Hepatic stellate cell (primary cell): ENCODE measurements around the gene OR5AS1.
"Not testable (repeated sequence)": the region's sequence is repeated elsewhere in the genome, so short reads cannot be mapped to it uniquely, and the experiment has no call there.

Experiments
- DNase-seq: peaks from one replicate; pipeline ENCODE4 v3.0.0; 2011; ENCODE audit warnings: low spot score

Gene OR5AS1

DNA sequence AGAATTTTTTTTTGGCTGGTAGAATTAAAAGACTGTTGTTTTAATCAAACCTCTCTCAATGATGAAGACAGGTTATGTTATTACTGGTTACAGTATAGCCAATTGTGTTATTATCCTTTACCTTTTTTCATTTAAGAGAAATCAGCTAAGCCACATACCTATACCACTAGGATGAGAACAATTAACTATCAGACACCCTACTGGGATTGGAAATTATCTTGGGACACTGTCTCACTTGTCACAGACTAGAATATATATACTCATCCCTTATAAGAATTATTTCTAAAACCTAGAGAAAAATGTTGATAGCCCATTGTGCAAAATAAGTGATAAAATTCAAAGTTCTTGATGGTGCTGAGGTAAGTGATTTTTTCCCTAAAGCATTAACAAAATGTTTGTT, at the start of gene OR5AS1:
Gene OR5AS1, plus strand, starts transcription at position 301 of the 400 bp plus-strand sequence. CDS start 2,765 bp downstream, outside the sequence.
- DNase-seq: no peak

DNA sequence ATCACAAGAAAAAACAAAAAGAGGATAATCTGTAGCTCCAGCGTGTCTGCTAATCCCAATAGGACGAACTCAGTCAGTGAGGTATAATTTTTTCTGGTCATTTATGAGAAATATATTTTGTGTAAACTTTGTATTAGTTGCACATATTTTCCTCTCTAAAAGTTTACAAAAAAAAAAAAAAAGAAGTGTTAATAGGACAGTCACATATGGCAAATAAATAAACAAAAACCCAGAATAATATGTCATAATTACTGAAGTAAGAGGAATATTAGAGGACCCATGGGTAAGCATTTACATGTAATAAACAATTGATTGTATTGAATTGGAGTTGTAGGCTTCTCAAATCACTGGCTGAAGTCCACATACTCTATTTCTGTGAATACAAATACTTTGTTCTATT, 32.9 kb upstream of the OR5AS1 start, which contains the start of gene OR5F1:
Gene OR5F1, minus strand, starts transcription at position 101 of the 400 bp plus-strand sequence. Its CDS starts 0 bp downstream, at position 101.
- no peak for DNase-seq

DNA sequence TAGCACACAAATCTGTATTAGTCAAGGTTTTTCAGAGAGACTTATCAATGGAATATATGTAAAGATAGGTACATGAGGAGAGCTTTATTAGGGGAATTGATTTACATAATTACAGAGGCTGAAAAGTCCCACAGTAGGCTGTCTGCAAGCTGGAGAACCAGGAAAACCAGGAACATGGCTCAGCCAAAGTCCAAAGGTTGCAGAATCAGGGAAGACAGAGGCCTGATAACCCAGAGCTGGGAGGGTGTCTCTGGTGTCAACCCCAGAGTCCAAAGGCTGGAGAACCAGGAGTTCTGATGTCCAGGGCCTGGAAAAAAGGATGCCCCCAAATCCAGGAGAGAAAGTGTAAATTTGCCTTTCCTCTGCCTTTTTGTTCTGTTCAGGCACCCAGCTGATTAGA, 16.7 kb upstream of the OR5AS1 start:
- DNase-seq: no peak

DNA sequence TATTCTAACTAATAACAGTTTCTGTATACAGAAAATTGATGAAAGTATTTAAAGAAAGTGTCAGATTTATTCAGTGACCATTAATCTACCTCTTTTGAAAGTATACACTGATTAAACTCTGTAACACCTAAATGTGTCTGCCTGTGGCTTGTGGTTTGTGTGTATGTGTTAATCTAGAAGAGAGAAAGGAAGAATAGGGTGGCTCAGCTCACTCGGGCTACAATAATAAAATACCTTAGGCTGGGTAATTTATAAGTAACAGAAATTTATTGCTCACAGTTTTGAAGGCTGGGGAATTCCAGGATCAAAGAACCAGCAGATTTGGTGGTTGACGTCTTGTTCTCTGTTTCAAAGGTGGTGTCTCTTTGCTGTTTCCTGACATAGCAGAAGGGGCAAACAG, 13.6 kb upstream of the OR5AS1 start:
- no peak for DNase-seq

DNA sequence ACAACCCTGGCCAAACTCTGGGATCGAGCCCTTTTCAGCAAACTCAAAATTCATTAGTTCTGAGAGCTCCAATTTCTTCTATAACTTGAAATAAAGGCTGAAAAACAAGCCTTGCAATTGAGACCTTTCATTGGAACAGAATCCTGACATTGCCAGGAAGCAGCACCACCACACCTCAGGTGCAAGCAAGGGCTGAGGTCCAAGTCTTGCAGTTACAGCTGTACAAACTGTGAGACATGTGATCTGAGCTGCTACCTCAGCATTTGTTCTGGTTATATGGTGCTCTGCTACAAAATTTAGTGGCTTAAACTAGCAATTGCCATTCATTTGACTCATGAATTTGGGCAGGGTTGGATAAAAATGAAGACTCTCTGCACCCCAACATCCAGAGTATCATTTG, 18.1 kb downstream of the OR5AS1 start:
- no peak for DNase-seq

DNA sequence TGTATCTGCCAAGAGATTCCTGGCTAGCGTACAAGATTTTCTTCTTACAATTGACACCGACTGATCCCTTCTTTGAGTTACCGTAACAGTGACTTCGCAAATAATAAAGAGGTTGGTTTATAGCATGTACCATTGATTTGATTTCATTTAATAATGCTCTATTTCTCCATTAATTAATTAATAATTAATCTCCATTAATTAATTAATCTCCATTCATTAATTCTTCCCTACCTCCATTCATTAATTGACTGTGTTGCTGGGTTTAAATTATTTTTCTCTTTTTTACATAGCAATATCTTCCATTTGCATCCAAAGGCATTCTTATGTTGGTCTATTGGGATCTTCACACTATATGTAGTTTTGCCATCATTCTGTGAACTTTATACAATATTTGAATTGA, 21.0 kb downstream of the OR5AS1 start:
- no peak for DNase-seq

DNA sequence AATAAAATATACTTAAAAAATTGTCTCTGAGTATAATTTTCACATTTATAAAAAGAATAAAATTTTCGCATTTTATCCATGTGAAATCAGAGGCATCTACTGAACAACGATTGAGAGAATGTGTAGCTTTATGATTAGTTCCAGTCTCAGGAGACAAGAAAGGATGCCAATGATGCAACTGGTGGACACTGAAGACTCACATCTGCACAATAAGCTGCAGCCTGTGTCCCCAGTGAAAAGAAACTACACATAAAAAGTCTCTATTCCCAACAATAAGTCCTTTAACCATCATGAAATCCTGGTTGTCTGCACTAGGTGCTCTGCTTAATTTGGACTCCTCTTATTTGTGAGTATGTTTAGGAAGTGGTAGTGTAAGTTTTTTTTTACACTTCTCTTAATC, 22.0 kb downstream of the OR5AS1 start:
- DNase-seq: no peak

DNA sequence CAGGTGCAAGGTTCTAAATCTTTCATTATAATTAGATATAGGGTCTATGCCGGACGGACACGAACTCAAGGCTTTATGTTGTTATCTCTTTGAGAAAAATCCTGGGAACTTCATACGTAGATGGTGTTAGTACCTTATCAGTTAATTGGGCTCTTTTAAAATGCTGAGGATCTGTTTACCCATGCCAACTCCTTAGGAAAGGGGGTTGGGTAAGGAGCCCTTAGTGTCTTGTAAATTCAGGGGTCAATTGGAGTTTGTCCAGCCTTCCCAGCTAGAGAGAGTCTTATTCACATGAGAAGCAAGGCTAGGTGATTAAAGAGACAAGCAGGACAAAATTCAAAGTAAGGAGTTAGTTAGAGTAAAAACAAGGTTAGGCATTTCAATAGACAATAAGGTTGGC, 28.9 kb downstream of the OR5AS1 start:
- DNase-seq: not testable (repeated sequence)

DNA sequence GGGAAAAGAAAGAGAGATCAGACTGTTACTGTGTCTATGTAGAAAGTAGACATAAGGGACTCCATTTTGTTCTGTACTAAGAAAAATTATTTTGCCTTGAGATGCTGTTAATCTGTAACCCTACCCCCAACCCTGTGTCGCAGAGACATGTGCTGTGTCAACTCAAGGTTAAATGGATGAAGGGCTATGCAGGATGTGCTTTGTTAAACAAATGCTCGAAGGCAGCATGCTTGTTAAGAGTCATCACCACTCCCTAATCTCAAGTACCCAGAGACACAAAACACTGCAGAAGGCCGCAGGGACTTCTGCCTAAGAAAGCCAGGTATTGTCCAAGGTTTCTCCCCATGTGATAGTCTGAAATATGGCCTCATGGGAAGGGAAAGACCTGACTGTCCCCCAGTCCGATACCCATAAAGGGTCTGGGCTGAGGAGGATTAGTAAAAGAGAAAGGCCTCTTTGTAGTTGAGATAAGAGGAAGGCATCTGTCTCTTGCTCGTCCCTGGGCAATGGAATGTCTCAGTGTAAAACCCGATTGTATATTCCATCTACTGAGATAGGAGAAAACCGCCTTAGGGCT, 30.3 kb downstream of the OR5AS1 start:
- not testable (repeated sequence) for DNase-seq

DNA sequence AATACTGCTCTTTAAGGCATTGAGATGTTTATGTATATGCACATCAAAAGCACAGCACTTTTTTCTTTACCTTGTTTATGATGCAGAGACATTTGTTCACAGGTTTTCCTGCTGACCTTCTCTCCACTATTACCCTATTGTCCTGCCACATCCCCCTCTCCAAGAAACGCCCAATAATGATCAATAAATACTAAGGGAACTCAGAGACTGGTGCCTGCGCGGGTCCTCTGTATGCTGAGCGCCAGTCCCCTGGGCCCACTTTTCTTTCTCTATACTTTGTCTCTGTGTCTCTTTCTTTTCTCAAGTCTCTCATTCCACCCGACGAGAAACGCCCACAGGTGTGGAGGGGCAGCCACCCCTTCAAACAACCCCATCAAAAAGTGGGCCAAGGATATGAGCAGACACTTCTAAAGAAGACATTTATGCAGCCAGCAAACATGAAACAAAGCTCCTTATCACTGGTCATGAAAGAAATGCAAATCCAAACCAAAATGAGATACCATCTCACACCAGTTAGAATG, 30.9 kb downstream of the OR5AS1 start:
- DNase-seq: not testable (repeated sequence)

DNA sequence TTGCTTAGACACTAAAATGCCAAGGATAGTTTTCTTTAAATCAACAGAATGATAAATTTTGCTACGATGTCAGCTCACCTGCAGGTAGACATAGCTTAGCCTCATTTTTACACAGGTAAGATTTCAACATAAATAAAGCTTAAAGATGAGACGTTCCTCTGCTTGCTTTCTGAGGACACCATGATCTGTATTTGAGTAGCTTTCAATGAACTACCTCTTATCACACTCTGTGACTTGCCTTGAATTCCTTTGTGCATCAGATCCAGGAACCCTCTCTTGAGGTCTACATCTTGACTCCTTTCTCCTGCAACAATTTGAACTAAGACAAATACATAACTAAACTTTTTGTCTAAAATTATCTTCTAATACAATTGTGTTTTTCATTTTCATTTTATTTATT, 39.5 kb downstream of the OR5AS1 start:
- DNase-seq: no peak
